ENCODE results near the gene GLUL.

GRCh38 chr1:182337736-182338571 lies 53.6 kb downstream of the GLUL start:
- TF ChIP-seq POLR2A (IDR thresholded peaks at IDR 0.05; ENCODE audit: low read depth, low read length) (no peak), SPI1 (IDR thresholded peaks at IDR 0.05; ENCODE audit: low read depth, low read length) (no peak), TAF1 (IDR thresholded peaks at IDR 0.05; ENCODE audit: low read depth, low read length) (no peak), POLR2AphosphoS5 (IDR thresholded peaks at IDR 0.05; ENCODE audit: low read depth, low read length) (no peak), POU2F2 (IDR thresholded peaks at IDR 0.05; ENCODE audit: low read depth, low read length) (no peak), PAX5 (IDR thresholded peaks at IDR 0.05; ENCODE audit: insufficient read depth, low read length, severe bottlenecking) (no peak)

All from GM12891 (cell line).